Lower leg skin (tissue), 4 donors: ENCODE data around the gene APBA1. TPM values are rescaled to one million over a fixed set of nuclear protein-coding genes. Genes with fewer than 3 reads are reported as not detected.

Source experiments
- DNase-seq, 2 donors: peaks; one replicate each; pipeline ENCODE4 v3.0.0-alpha.2; 2019; ENCODE audit warnings: low spot score in 2 of 2
- H3K4me3 ChIP-seq: fragments of 200-600 bp; sonication (generic); 2 replicates; pipeline ENCODE4 v1.5.1; 2017; ENCODE audit warnings: mild to moderate bottlenecking, low read depth; ENCODE audit not compliant: poor library complexity, severe bottlenecking
- CTCF ChIP-seq, 3 donors: fragments of 450-650 bp; IDR thresholded peaks; one replicate each; pipeline ENCODE4 v1.5.1; 2016; ENCODE audit warnings: antibody characterized with exemption in 3 of 3, mild to moderate bottlenecking in 3 of 3, moderate library complexity in 2 of 3
- POLR2A ChIP-seq, 2 donors: fragments of 450-650 bp; IDR thresholded peaks; one replicate each; pipeline ENCODE4 v1.6.1; 2016 to 2017; ENCODE audit warnings: antibody characterized with exemption in 2 of 2, mild to moderate bottlenecking in 1 of 2, moderate library complexity in 1 of 2
- WGBS, 2 donors: methylation state at CpG; one replicate each; pipeline ENCODE4 v1.1.5; 2018; 5-methylcytosine and 5-hydroxymethylcytosine counted together
- intact Hi-C: fragments of 100-400 bp; cut with DNase I; formaldehyde crosslinking; loops from one replicate; pipeline ENCODE4 v1.15.0; 2023; ENCODE audit warnings: low total_unique reads
- total RNA-seq, 4 donors: library from RNA; depleted of rRNA; stranded (reverse); fragments of >200 nt; gene quantifications; one replicate each; pipeline ENCODE4 v1.1.0, GENCODE V29; 2016

APBA1 gene
- total RNA-seq, 4 donors from 2014 or later, result 4.9 to 12.7 (median 8.7) TPM

- DNase-seq, result no peak
- H3K4me3 ChIP-seq, result no peak overlapping the region
- WGBS, 2 donors, result 73 to 94% methylated on average over 4 of the region's 4 CpGs
- intact Hi-C loops, result no loop called here
- no peak for TF ChIP-seq POLR2A (IDR thresholded peaks at IDR 0.05)
- TF ChIP-seq CTCF (IDR thresholded peaks at IDR 0.05), result no peak
Measured at GRCh38 chr9:69532396-69532795, 139.8 kb downstream of the APBA1 start.

DNA sequence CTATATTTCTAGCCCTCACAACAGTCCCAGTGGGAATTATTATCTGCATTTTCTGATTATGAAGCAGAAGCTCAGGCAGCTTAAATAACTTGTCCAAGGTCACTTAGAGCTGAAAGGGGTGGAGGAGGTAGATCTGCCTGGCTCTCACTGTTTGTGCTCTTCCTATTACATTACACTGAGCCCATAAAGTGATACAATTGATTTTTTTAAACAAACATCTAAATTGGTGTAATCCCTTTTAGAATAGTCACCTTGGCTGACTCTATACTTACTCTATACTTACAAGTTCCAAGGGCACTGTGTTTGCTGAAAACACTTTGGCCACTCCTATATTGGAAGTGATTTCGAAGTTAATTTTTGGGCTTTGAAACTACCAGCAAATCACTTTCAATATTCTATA is 144.7 kb downstream of the APBA1 start:
- DNase-seq, result no peak
- 90 to 97% methylated on average over 1 of the region's 1 CpG for WGBS, 2 donors
- H3K4me3 ChIP-seq, result no peak overlapping the region
- TF ChIP-seq POLR2A (IDR thresholded peaks at IDR 0.05) (no peak), CTCF (IDR thresholded peaks at IDR 0.05) (no peak)
- intact Hi-C loops, result no loop called here

GRCh38 chr9:69526699-69527098 is 145.5 kb downstream of the APBA1 start:
- no peak for TF ChIP-seq POLR2A (IDR thresholded peaks at IDR 0.05)
- TF ChIP-seq CTCF (IDR thresholded peaks at IDR 0.05), result no peak
- 98% methylated on average over 2 of the region's 2 CpGs for WGBS, 2 donors
- intact Hi-C loops, result no loop called here

GRCh38 chr9:69519470-69520240 is 152.5 kb downstream of the APBA1 start:
- TF ChIP-seq CTCF (IDR thresholded peaks at IDR 0.05) (no peak), POLR2A (IDR thresholded peaks at IDR 0.05) (no peak)
- 54 to 62% methylated on average over 5 of the region's 5 CpGs for WGBS, 2 donors
- no peak overlapping the region for H3K4me3 ChIP-seq
- DNase-seq, result no peak
- intact Hi-C loops, result no loop called here

More at GRCh38 chr9:69526699-69527098, 145.5 kb downstream of the APBA1 start:
- no peak overlapping the region for H3K4me3 ChIP-seq
- no peak for DNase-seq

- TF ChIP-seq POLR2A (IDR thresholded peaks at IDR 0.05) (no peak), CTCF (IDR thresholded peaks at IDR 0.05) (no peak)
- no peak overlapping the region for H3K4me3 ChIP-seq
- intact Hi-C loops, result no loop called here
- no peak for DNase-seq
- 94 to 96% methylated on average over 85 to 110 of the region's 111 CpGs for WGBS, 2 donors
Measured at GRCh38 chr9:69516353-69517322, 155.5 kb downstream of the APBA1 start.
